M059J (cell line): ENCODE results near the gene CA11. TPM values are rescaled to one million over a fixed set of nuclear protein-coding genes. Genes with fewer than 3 reads are reported as not detected.
"Not testable (repeated sequence)": the region's sequence is repeated elsewhere in the genome, so short reads cannot be mapped to it uniquely, and the experiment has no call there.

ENCODE experiments used
- DNase-seq: peaks from one replicate; pipeline ENCODE4 v3.0.0-alpha.2; 2012; ENCODE audit warnings: low read depth
- total RNA-seq: library from RNA; depleted of rRNA; stranded (reverse); fragments of >200 nt; shearing (Covaris generic); gene quantifications from 2 replicates; pipeline ENCODE4 v1.2.3, GENCODE V29; 2014

Gene CA11
- total RNA-seq, 1 experiment from 2014 or later: 5.1 TPM

DNA sequence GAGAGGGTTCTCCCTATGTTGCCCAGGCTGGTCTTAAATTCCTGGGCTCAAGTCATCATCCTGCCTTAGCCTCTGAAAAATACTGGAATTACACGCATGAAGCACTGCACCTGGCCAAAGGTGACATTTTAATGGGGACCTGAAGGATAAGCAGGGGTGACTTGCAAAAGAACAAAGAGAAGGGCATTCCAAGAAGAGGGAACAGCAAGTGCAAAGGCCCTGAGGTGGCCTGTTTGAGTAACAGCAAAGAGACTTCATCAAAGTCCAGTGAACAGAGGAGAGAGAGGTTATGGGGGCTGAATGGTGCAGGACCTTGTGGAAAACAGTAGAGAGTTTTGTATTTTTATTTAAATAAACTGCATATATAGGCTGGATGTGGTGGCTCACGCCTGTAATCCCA, 4.1 kb downstream of the CA11 start:
- no peak for DNase-seq

DNA sequence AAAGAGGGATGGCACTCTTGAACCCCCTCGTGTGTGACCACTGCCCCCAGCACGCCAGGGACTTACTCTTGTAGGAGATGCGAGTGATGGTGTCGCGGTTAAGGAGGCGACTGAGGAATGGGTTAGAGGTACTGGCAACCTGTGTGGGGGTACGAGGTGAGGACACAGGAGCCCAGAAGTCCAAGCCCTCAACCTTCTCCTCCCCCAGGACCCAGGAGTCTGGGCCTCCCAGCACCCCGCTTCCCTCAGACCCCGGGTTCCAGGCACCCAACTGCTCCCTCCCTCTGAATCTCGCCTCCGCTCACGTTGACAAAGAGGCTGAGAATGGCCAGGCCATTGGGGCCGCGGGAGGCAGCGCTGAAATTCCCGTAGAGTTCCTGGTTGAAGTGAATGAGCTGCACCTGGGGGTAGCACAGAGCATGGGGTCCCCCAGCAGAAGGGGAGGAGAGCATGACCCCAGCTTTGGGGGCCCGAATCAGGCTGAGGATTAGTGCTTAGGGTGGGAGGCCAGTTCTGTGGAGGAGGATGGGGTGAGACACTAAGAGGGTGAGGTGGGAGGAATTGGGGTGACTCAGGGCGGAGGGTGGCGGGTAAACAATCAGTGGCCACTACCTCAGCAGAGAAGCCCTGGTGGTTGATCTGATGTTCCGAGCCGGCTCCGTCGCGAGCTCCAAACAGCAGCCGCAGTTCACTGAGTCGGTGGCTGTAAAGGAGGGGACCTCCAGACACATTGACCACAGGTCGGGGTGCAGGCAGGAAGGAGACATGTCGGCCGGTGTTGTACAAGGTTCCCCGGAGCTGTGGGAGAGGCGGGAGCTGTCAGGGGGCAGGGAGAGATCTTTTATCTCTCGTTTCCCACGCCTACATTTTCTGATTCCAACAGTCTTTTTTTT, 6.3 kb downstream of the CA11 start:
- no peak for DNase-seq

DNA sequence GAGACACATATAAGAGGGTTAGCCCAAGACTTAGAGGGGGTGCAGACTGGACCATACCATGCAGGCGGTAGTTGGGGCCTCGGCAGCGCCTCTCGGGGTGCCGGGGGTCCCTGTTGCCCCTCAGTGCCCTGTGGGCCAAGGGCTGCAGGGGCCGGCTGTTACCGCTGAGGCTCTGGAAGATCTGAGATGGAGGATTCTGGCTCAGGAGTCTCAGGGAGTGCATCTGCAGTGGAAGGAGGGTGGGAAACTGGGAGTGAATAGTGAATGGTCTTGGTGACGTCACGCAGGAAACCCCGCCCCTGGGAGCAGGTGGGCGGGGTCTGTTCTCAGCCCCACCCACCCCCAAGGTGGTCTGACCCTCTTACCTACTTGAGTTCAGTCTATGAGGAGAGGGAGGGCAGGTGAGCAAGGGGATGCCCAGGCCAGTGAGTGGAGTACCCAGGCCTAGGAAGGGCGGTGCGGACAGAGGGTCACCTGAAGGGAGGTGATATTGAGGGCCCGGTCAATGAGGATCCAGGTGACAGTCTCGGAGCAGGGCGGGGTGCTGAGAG, 7.1 kb downstream of the CA11 start:
- no peak for DNase-seq

DNA sequence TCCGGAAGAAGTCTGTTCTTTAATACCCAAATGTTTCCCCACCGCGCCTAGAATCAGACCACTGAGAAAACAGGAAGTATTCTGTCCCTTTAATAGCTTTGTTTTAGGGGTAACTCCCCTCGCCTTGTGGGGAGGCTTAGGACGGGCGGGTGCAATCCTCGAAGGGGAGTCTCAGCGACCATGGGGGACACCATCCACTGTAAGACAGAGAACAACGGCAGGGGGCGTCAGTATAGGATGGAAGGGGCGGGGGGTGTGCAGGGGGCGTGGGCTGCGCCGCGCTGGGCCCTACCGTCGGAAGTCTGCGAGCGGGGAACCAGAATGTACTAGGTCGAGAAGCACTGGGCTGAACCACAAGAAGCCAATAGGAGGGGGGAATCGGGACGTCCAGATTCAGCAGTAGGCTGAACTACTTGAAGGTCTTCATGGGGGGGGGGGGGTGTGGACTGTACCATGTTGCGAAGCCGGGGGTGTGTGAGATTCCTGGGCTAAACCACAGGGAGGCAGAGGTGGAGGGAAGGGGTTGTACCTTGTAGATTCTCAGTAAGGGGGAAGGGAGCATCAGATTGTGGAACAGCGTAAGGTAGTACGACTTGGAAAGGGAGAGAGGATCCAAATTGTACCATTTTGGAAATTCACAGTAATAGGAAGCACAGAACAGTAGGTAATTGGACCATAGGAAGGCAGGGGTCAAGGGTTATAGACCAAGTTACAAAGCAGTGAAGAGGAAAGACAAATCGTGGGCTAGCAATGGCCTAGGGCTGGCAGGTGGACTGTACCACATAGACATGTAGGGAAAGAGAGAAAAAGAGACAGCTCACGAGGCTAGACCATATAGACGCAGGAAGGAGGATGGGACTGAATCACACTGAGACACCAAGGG, 7.8 kb downstream of the CA11 start:
- DNase-seq: peak; percentile 89

DNA sequence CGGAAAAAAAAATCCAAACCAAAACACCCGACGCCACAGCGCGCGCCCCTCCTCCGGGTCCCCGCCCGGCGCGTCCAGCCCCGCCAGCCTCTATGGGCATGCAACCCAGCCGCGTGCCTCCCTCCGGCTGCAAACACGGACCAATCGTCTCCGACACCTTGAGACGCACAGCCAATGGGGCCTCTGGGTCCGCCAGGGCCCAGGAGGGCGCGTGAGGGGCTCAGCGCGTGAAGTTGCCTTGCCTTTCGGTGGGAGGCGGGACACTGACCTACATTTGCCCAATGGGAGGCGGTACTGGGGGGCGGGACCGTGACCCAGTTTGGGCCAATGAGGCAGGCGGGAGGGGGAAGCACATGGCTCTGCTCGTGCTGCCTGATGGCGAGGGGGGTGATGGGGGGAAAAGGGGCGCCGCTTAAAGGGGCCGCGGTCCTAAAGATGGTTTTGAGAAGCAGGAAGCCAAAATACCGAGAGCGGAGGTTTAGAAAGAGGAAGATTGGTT, 8.5 kb downstream of the CA11 start:
- peak; percentile 99 for DNase-seq

DNA sequence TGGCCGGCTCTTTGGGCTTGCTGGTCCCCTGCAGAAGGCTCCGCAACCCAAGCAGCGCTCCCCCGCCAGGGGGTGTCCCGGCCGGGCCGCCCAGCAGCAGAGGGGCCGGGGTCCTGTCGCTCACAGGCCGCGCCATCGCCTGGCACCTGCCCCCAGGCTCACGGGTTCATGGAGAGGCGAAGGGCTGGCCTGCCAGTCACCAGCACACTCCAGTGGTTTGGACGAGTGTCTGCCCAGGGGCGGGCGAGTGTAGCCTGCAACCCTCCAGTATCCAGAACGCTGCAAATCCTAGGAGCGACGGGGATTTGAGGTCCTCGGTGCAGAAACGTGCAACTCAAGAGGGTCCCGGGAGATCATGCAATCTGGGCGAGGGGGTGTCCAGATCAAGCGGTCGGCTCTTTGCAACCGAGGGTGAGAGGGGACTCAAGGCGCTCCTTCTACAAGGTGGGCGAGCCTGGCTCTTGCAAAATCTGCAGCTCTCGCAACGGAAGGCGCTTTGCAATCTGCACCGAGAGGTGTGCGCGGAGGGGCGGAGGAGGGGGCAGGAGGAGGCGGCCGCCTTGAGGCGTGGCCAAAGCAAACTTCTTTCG, 9.0 kb downstream of the CA11 start, which contains the start of gene DBP:
Gene DBP (minus strand): TSS at position 521 of the 590 bp plus-strand sequence. CDS start 385 bp downstream, at position 136.
- DNase-seq: peak; percentile 53

DNA sequence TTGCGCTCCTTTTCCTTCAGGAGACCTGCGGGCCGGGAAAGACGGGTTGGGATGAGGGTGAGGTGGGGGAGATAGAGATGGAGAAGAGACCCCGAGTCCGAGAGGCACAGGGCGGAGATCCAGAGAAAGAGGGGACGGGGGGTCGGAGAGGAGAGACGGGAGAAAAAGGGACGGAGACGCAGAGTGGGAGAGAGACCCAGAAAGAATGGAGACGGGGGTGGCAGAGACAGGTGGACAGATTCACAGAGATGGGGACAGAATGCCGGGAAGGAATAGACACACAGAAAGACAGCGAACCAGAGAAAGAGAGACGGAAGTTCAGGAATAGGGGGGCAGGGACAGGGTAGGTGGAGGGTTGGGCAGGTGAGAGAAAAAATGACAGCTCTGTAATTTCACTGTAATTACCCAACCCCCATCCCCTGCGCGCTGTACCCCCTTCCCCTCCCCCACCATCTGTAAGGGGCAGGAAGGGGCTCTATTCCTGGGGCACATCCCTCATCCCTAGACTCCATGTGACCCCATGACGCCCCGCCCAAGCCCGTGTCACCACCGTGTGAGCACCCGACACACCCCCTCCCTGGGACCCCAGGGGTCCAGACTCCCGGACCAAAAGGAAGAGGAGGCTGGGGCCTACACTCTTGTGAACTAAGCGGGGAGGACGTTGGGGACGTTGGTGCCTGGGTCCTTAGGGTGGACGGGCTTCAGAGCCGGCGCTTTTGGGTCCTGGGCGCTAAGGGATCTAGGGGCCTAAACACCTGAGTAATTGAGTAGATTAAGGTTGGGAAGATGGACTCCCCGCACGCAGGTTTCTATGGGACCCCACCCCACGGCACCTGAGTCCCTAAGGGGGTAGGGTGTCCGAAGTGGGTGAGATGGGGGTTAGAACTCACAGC, 9.8 kb downstream of the CA11 start:
- no peak for DNase-seq

DNA sequence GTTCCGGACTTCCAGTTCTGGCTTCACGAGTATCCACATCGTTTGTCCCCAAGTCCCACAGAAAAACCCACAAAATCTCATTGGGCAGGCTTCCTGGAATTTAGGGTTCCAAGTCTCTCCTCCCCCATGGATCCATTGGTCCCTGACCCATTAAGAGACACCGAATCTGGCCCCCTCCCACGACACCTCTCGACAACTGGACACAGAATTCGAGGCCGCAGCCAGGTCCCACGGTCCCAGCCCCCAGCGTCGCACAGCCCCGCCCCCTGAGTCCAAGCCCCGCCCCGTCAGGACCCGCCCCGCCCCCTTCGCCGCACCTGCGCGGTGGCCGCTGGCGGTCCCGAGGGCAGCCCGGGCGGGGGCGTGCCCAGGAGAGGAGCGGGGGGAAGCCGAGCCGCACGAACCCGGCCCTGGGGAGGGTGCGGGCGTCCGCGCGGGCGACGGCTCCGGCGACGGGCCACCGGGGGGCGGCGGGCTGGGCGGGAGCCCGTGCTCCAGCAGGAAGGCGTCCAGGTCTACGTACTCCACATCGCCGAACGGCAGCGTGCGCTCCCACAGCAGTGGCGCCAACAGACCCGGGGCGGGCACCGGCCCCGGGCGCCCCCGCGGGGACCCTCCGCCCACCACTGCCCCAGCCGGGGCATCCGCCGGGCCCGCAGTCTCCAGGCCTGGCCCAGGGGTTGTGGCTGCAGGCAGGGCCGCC, 10.6 kb downstream of the CA11 start:
- DNase-seq: peak; percentile 53

DNA sequence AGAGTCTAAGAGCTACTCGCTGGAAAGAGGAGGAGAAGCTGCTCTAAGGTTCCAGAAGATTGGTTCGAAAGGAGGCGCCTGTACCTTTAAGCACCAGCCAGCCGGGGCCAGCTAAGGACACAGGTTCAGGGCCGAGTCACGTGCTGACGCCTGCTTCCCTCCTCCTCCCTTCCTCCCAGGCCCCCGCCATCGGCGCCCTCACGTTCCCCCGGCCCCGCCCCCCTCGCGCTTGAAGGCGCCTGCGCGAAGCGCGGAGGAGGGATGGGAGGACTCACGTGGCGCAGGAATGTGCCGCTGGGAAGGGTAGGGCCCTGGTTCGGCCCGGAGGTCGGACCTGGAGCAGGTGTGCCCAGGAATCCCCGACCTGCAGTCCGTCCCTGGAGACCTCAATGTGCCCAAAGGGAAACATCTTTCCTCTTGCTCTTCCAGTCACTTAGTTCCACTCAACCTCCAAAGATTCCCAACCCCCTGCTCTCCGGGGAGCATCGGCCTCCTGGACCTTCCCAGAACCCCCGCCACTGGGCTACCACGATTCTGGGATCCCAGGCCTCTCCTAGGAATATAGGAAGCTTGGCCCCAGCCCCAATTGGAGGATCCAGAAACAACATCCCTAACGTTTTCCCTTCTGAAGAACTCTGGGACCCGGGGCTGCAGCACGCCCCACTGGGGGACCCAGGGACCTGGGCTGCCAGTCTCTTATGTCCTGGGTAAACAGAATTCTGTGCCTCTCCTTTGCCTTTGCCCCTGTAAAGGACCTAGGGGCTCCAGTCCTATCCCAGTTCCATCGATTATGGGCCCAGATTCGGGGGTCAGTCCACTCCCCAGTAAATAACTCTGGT, 11.3 kb downstream of the CA11 start:
- peak; percentile 96 for DNase-seq

DNA sequence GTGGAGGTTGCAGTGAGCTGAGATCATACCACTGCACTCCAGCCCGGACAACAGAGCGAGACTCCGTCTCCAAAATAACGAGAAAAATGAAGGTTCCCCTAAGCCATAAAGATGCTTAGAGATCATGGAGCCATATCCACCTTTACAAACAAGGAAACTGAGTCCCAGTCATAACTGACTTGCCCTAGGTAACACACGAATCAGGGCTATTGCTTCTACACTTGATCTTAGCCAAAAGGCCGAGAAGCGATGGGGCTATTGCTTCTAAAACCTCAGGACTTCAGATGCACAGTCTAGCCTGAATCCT, 12.0 kb downstream of the CA11 start:
- no peak for DNase-seq

DNA sequence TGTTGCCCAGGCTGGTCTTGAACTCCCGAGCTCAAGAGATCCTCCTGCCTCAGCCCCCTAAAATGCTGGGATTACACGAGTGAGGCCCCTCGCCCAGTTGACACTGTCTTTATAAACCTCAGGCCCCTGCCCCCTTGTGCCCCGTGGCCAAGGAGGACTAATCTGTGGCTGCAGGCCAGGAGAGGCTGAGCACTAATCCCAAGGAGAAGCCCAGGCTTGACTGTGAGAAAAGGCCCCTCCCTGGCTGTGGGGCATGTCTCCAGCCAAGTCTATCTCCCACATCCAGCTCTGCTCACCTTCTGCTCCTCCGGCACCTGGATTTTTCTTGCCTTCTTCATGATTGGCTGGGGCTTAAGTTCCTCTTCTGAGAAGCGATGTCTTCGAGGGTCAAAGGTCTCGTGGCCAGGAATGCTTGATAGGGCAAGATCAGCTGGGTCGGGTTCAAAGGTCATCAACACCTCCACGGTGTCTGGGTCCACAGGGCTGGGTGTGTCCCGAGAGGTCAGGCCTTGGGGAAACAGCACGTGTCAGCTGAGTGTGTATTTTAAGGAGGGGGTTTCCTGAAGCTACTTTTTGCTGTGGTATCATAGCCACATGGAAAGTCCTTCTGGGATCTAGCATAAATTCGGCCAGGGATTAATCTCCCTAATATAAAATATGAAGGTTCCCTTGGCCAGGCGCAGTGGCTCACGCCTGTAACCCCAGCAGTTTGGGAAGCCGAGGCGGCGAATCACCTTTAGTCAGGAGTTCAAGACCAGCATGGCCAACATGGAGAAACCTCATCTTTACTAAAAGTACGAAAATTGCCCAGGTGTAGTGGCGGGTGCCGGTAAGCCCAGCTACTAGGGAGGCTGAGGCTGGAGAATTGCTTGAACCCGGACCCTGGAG, 12.6 kb downstream of the CA11 start:
- DNase-seq: no peak

DNA sequence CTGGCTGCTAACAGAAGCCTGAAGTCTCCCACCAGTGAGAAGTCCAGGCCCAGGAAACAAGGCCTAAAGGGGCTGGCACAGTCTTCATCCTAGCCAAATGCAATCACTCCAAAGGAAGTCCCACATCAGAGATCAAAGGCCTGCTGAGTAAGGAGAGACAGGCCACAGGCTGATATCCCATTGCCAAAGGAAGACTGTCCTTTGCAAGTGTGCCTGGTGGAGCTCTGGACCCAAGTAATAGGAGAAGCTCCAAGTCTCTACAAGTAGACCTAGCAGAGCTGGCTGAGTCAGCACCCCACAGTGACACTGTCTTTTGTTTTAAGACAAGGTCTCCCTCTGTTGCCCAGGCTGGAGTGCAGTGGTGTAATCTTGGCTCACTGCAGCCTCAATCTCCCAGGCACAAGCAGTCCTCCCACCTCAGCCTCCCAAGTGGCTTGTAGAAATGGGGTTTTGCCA, 13.3 kb downstream of the CA11 start:
- peak; percentile 81 for DNase-seq

DNA sequence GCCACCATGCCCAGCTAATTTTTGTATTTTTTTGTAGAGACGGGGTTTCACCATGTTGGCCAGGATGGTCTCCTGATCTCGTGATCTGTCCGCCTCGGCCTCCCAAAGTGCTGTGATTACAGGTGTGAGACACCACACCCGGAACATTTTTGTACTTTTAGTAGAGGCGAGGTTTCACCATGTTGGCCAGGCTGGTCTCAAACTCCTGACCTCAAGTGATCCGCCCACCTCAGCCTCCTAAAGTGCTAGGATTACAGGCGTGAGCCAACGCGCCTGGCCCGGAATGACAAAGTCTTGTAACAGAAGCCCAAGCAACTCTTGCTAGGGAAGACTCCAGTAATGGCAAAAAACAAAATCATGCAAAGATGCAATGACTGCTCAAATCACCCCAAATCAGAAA, 13.7 kb downstream of the CA11 start:
- not testable (repeated sequence) for DNase-seq

DNA sequence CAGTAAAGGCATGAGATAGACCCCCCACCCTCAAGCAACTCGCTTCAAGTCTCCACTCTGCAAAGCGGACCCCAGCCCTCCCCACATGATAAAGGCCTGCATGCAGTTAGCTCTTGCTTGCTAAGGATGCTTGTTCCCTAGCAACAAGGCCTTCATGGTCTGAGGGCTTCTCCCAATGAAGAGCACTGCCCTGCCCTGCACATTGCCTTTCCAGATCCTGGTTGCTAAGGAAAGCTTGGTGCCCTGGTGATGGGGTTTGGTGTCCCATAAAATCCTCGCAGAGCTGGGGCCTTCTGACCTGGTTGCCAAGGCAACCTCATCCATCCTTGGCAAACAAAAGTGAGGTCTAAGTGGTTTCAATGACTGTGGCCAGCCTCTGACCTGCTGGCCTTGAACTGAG, 14.8 kb downstream of the CA11 start:
- DNase-seq: peak; percentile 70

DNA sequence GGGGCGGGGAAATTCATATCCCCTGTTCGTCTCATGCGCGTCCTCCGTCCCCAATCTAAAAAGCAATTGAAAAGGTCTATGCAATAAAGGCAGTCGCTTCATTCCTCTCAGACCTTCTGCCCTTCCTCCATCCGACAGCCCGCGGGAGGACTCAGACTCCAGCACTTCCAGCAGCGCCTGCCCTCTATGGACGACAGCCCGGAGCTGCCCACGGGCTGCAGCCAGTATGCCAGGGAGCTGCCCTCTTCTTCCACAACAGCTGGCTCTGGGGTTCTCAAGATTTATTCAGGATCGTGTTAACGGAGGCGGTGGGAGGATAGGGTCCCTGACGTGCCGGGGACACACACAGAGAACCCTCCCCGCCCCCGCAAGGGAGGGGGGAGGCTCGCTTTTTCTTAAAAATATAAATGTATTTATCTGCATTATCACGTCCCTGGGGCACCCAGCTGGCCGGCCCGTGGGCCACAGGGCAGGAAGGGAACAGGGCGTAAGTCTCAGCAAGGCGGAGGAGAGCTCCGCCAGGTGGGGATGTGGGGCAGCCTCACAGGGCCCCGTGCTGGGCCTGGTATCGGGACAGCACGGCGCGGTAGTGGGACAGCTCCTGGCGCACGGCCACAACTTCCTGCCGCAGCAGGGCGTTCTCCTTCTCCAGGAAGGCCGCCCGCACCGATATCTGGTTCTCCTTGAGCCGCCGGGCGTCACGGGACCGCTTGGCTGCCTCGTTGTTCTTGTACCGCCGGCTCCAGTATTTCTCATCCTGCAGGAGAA, 15.5 kb downstream of the CA11 start:
- no peak for DNase-seq

DNA sequence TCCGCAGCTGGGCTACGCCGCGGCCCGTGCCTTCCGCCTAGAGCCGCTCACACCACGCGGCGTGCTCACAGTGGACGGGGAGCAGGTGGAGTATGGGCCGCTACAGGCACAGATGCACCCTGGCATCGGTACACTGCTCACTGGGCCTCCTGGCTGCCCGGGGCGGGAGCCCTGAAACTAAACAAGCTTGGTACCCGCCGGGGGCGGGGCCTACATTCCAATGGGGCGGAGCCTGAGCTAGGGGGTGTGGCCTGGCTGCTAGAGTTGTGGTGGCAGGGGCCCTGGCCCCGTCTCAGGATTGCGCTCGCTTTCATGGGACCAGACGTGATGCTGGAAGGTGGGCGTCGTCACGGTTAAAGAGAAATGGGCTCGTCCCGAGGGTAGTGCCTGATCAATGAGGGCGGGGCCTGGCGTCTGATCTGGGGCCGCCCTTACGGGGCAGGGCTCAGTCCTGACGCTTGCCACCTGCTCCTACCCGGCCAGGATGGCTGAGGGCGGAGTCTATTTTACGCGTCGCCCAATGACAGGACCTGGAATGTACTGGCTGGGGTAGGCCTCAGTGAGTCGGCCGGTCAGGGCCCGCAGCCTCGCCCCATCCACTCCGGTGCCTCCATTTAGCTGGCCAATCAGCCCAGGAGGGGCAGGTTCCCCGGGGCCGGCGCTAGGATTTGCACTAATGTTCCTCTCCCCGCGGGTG, 16.2 kb downstream of the CA11 start:
- DNase-seq: no peak

DNA sequence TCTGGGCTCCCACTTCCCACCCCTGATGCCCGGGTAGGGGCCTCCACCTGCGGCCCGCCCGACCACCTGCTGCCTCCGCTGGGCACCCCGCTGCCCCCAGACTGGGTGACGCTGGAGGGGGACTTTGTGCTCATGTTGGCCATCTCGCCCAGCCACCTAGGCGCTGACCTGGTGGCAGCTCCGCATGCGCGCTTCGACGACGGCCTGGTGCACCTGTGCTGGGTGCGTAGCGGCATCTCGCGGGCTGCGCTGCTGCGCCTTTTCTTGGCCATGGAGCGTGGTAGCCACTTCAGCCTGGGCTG, 16.7 kb downstream of the CA11 start:
- DNase-seq: no peak
